ENCODE data around the gene PHF21B.

The PHF21B gene

DNA sequence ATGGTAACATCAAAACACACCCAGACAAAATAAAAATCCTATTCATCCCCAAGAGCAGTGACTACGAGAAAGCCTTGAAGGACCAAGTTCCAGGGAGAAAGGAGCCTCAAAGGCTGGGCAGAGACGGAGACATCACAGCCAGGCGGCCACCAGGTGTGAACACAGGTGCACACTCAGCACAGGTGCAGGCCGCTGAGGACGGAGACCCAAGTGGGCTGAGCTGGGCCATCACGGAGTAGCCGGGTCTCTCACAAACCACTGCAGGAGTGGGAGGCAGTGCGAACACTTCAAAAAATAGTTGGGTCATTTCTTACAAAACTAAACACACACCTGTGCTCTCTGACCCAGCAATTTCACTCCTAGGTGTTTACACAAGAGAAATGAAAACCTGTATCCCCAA lies 72.6 kb downstream of the PHF21B start:
- Histone ChIP-seq H3K9ac (ENCODE audit: low read length) (no peak overlapping the region), H3K18ac (ENCODE audit: low read length) (no peak overlapping the region), H2BK5ac (ENCODE audit: low read length) (no peak overlapping the region), H3K4ac (ENCODE audit: low read depth, low read length) (no peak overlapping the region), H3K79me2 (ENCODE audit: control insufficient read depth, insufficient read depth, low read length) (no peaks in the 10 kb centered on the region), H4K8ac (ENCODE audit: low read depth, low read length) (no peak overlapping the region), H3K79me1 (ENCODE audit: low read length) (peaks cover 6% of the 10 kb centered on the region), H3K4me3 (ENCODE audit: low read length) (no peak overlapping the region), H3K27me3 (ENCODE audit: insufficient read depth, low read length, poor library complexity) (no peaks in the 10 kb centered on the region), H2AK5ac (ENCODE audit: low read length) (no peak overlapping the region), H3K27ac (ENCODE audit: low read depth, low read length) (no peak overlapping the region), H3K23ac (ENCODE audit: low read length) (no peak overlapping the region), H3K4me1 (ENCODE audit: control insufficient read depth, low read depth, low read length) (peaks cover 2% of the 10 kb centered on the region), H3K36me3 (ENCODE audit: control insufficient read depth, insufficient read depth, low read length) (no peaks in the 10 kb centered on the region), H2BK120ac (ENCODE audit: low read depth, low read length) (no peak overlapping the region), H4K5ac (ENCODE audit: low read length) (no peak overlapping the region), H3K4me2 (ENCODE audit: low read length) (no peak overlapping the region), H3K56ac (ENCODE audit: low read length) (no peak overlapping the region), H2BK15ac (replicated peaks; ENCODE audit: low read depth) (no peak overlapping the region)
- no peak for DNase-seq
- no CpG with 5 or more reads among the region's 8 CpGs for WGBS (ENCODE audit: extremely low coverage, insufficient coverage, low lambda C conversion rate)

DNA sequence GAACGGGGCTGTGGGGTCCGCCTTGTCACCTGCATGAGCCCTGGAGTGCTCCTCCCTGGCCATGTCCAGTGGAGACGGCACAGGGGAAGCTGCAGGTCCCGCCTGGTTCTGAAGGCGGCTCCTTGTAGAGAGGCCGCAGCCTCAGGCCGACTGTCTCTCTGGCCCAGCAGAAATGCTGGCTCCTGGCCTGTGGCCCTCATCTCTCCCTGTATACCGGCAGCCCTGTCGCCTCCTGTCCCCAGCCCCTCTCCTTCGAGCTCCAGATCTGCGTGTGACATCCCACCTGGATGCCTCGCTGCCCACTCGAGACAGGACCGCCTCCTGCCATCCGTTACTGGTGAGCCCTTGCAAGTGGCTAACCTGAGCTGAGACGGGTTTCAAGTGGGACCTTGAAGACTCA lies 73.6 kb downstream of the PHF21B start:
- H3K23ac ChIP-seq (ENCODE audit: low read length) = no peak overlapping the region
- H3K4ac ChIP-seq (ENCODE audit: low read depth, low read length) = no peak overlapping the region
- H3K4me3 ChIP-seq (ENCODE audit: low read length) = no peak overlapping the region
- H3K36me3 ChIP-seq (ENCODE audit: control insufficient read depth, insufficient read depth, low read length) = no peaks in the 10 kb centered on the region
- WGBS (ENCODE audit: extremely low coverage, insufficient coverage, low lambda C conversion rate) = no CpG with 5 or more reads among the region's 16 CpGs
- no peaks in the 10 kb centered on the region for H3K79me2 ChIP-seq (ENCODE audit: control insufficient read depth, insufficient read depth, low read length)
- no peaks in the 10 kb centered on the region for H3K27me3 ChIP-seq (ENCODE audit: insufficient read depth, low read length, poor library complexity)
- no peak overlapping the region for H4K8ac ChIP-seq (ENCODE audit: low read depth, low read length)
- H3K4me1 ChIP-seq (ENCODE audit: control insufficient read depth, low read depth, low read length) = no peaks in the 10 kb centered on the region
- H3K4me2 ChIP-seq (ENCODE audit: low read length) = no peak overlapping the region
- H4K5ac ChIP-seq (ENCODE audit: low read length) = no peak overlapping the region
- no peak overlapping the region for H2BK5ac ChIP-seq (ENCODE audit: low read length)
- no peak overlapping the region for H3K18ac ChIP-seq (ENCODE audit: low read length)
- no peak overlapping the region for H2AK5ac ChIP-seq (ENCODE audit: low read length)
- H2BK15ac ChIP-seq (replicated peaks; ENCODE audit: low read depth) = no peak overlapping the region
- peaks cover 6% of the 10 kb centered on the region for H3K79me1 ChIP-seq (ENCODE audit: low read length)
- no peak overlapping the region for H3K27ac ChIP-seq (ENCODE audit: low read depth, low read length)
- H2BK120ac ChIP-seq (ENCODE audit: low read depth, low read length) = no peak overlapping the region
- H3K56ac ChIP-seq (ENCODE audit: low read length) = no peak overlapping the region
- H3K9ac ChIP-seq (ENCODE audit: low read length) = no peak overlapping the region
- no peak for DNase-seq

- Histone ChIP-seq H3K56ac (ENCODE audit: low read length) (no peak overlapping the region), H3K27ac (ENCODE audit: low read depth, low read length) (no peak overlapping the region), H3K4ac (ENCODE audit: low read depth, low read length) (no peak overlapping the region), H3K4me3 (ENCODE audit: low read length) (no peak overlapping the region), H3K4me1 (ENCODE audit: control insufficient read depth, low read depth, low read length) (no peaks in the 10 kb centered on the region), H3K9ac (ENCODE audit: low read length) (no peak overlapping the region), H3K4me2 (ENCODE audit: low read length) (no peak overlapping the region), H3K79me2 (ENCODE audit: control insufficient read depth, insufficient read depth, low read length) (no peaks in the 10 kb centered on the region), H2BK15ac (replicated peaks; ENCODE audit: low read depth) (no peak overlapping the region), H4K8ac (ENCODE audit: low read depth, low read length) (no peak overlapping the region), H2AK5ac (ENCODE audit: low read length) (no peak overlapping the region), H3K23ac (ENCODE audit: low read length) (no peak overlapping the region), H3K36me3 (ENCODE audit: control insufficient read depth, insufficient read depth, low read length) (no peaks in the 10 kb centered on the region), H4K5ac (ENCODE audit: low read length) (no peak overlapping the region), H3K79me1 (ENCODE audit: low read length) (peaks cover 6% of the 10 kb centered on the region), H3K18ac (ENCODE audit: low read length) (no peak overlapping the region), H2BK120ac (ENCODE audit: low read depth, low read length) (no peak overlapping the region), H2BK5ac (ENCODE audit: low read length) (no peak overlapping the region), H3K27me3 (ENCODE audit: insufficient read depth, low read length, poor library complexity) (no peaks in the 10 kb centered on the region)
- DNase-seq = no peak
- no CpG with 5 or more reads among the region's 11 CpGs for WGBS (ENCODE audit: extremely low coverage, insufficient coverage, low lambda C conversion rate)
Observed at GRCh38 chr22:44935724-44936123, 74.1 kb downstream of the PHF21B start.

GRCh38 chr22:44934454-44934735 lies 75.4 kb downstream of the PHF21B start:
- Histone ChIP-seq H3K4ac (ENCODE audit: low read depth, low read length) (no peak overlapping the region), H3K27ac (ENCODE audit: low read depth, low read length) (no peak overlapping the region), H4K8ac (ENCODE audit: low read depth, low read length) (no peak overlapping the region), H3K79me1 (ENCODE audit: low read length) (peaks cover 6% of the 10 kb centered on the region), H3K79me2 (ENCODE audit: control insufficient read depth, insufficient read depth, low read length) (no peaks in the 10 kb centered on the region), H3K36me3 (ENCODE audit: control insufficient read depth, insufficient read depth, low read length) (no peaks in the 10 kb centered on the region), H3K23ac (ENCODE audit: low read length) (no peak overlapping the region), H3K4me3 (ENCODE audit: low read length) (no peak overlapping the region), H3K4me1 (ENCODE audit: control insufficient read depth, low read depth, low read length) (no peaks in the 10 kb centered on the region), H3K27me3 (ENCODE audit: insufficient read depth, low read length, poor library complexity) (no peaks in the 10 kb centered on the region), H2BK5ac (ENCODE audit: low read length) (no peak overlapping the region), H4K5ac (ENCODE audit: low read length) (no peak overlapping the region), H3K4me2 (ENCODE audit: low read length) (no peak overlapping the region), H3K9ac (ENCODE audit: low read length) (no peak overlapping the region), H2AK5ac (ENCODE audit: low read length) (no peak overlapping the region), H3K56ac (ENCODE audit: low read length) (no peak overlapping the region), H2BK120ac (ENCODE audit: low read depth, low read length) (no peak overlapping the region), H3K18ac (ENCODE audit: low read length) (no peak overlapping the region), H2BK15ac (replicated peaks; ENCODE audit: low read depth) (no peak overlapping the region)
- no CpG with 5 or more reads among the region's 6 CpGs for WGBS (ENCODE audit: extremely low coverage, insufficient coverage, low lambda C conversion rate)
- DNase-seq = no peak

DNA sequence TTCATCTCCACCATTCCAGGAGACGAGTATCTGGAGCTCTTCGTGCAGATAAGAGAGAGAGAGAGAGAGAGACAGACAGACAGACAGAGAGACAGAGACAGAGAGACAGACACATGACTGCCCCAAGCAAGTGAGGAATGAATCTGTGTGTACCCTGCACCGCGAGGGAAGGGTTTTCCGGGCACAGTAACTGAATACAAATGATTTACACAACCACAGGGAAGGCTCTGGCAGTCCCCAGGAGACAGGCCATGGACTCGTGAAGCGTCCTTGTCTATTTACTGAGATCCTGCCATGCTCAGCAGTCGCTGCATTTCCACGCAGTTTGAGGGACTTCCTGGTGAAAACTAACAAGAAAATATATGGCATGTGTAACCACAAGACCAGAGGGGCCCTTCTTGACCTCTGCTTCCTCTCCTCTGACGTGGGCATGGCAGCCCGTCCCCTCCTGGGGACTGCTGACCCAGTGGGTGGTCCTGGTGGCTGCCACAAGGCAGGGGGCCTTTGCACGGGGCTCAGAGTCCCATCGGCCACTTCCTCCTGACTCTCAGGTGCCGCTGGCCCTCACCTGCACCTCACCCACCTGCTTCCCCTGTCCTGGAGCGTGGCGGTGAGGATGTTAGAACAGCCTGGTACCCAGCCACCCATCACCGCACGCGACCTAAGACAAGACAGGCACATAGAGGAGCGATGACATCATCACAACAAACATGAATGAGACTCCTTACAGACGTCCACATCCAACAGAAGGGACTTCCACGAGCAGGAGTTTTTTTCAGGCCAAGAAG lies 75.9 kb downstream of the PHF21B start:
- Histone ChIP-seq H3K79me2 (ENCODE audit: control insufficient read depth, insufficient read depth, low read length) (no peaks in the 10 kb centered on the region), H3K36me3 (ENCODE audit: control insufficient read depth, insufficient read depth, low read length) (no peaks in the 10 kb centered on the region), H3K23ac (ENCODE audit: low read length) (no peak overlapping the region), H2BK15ac (replicated peaks; ENCODE audit: low read depth) (no peak overlapping the region), H2BK120ac (ENCODE audit: low read depth, low read length) (no peak overlapping the region), H3K27ac (ENCODE audit: low read depth, low read length) (no peak overlapping the region), H4K5ac (ENCODE audit: low read length) (no peak overlapping the region), H4K8ac (ENCODE audit: low read depth, low read length) (no peak overlapping the region), H3K4me3 (ENCODE audit: low read length) (no peak overlapping the region), H3K56ac (ENCODE audit: low read length) (no peak overlapping the region), H2BK5ac (ENCODE audit: low read length) (no peak overlapping the region), H3K4me2 (ENCODE audit: low read length) (no peak overlapping the region), H3K4me1 (ENCODE audit: control insufficient read depth, low read depth, low read length) (no peaks in the 10 kb centered on the region), H3K4ac (ENCODE audit: low read depth, low read length) (no peak overlapping the region), H3K27me3 (ENCODE audit: insufficient read depth, low read length, poor library complexity) (no peaks in the 10 kb centered on the region), H2AK5ac (ENCODE audit: low read length) (no peak overlapping the region), H3K9ac (ENCODE audit: low read length) (no peak overlapping the region), H3K18ac (ENCODE audit: low read length) (no peak overlapping the region), H3K79me1 (ENCODE audit: low read length) (peaks cover 6% of the 10 kb centered on the region)
- no peak for DNase-seq
- WGBS (ENCODE audit: extremely low coverage, insufficient coverage, low lambda C conversion rate) = no CpG with 5 or more reads among the region's 22 CpGs

DNA sequence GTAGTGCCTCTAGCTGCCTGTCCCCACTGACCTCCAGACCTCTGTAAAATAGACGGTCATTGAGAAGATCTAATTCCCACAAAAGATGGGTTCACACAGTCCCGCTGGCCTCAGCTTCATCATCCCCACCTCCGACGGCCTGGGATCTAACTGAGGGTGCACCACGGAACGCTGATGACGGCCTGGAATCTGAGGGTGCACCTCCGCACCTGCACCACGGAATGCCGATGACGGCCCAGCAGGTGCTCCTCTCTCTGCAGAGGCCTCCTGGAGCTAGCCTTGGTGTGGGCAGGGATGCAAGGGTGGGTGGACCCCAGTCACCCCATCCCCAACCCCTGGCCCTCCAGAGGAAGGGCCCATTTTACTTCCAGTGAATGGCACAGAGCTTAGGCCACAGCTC lies 77.3 kb downstream of the PHF21B start:
- Histone ChIP-seq H3K36me3 (ENCODE audit: control insufficient read depth, insufficient read depth, low read length) (no peaks in the 10 kb centered on the region), H3K27ac (ENCODE audit: low read depth, low read length) (no peak overlapping the region), H2AK5ac (ENCODE audit: low read length) (no peak overlapping the region), H3K4me2 (ENCODE audit: low read length) (no peak overlapping the region), H2BK120ac (ENCODE audit: low read depth, low read length) (no peak overlapping the region), H2BK5ac (ENCODE audit: low read length) (no peak overlapping the region), H4K5ac (ENCODE audit: low read length) (no peak overlapping the region), H3K4me1 (ENCODE audit: control insufficient read depth, low read depth, low read length) (no peaks in the 10 kb centered on the region), H3K27me3 (ENCODE audit: insufficient read depth, low read length, poor library complexity) (no peaks in the 10 kb centered on the region), H2BK15ac (replicated peaks; ENCODE audit: low read depth) (no peak overlapping the region), H4K8ac (ENCODE audit: low read depth, low read length) (no peak overlapping the region), H3K18ac (ENCODE audit: low read length) (no peak overlapping the region), H3K9ac (ENCODE audit: low read length) (no peak overlapping the region), H3K79me1 (ENCODE audit: low read length) (peaks cover 6% of the 10 kb centered on the region), H3K23ac (ENCODE audit: low read length) (no peak overlapping the region), H3K56ac (ENCODE audit: low read length) (no peak overlapping the region), H3K4ac (ENCODE audit: low read depth, low read length) (no peak overlapping the region), H3K79me2 (ENCODE audit: control insufficient read depth, insufficient read depth, low read length) (no peaks in the 10 kb centered on the region), H3K4me3 (ENCODE audit: low read length) (no peak overlapping the region)
- WGBS (ENCODE audit: extremely low coverage, insufficient coverage, low lambda C conversion rate) = no CpG with 5 or more reads among the region's 11 CpGs
- DNase-seq = no peak
